ENCODE results near the gene HCFC2. TPM values are rescaled to one million over a fixed set of nuclear protein-coding genes. Genes with fewer than 3 reads are reported as not detected.
"Not testable (repeated sequence)": the region's sequence is repeated elsewhere in the genome, so short reads cannot be mapped to it uniquely, and the experiment has no call there.

Gene HCFC2
- 11.4 to 14.8 TPM (median 13.8 TPM) in 3 replicates for total RNA-seq

GRCh38 chr12:104064031-104064841, at the start of gene HCFC2:
Gene HCFC2 (plus strand): TSS chr12:104064531. CDS start chr12:104064561, 30 bp downstream.
- DNase-seq (ENCODE audit: low spot score in 2 of 2, unreplicated experiment in 2 of 2), result peak; percentile 81 to 88
- H3K27ac Mint-ChIP-seq, result peak within 1 kb of the TSS; percentile 89
- TF ChIP-seq, protein P1, sequence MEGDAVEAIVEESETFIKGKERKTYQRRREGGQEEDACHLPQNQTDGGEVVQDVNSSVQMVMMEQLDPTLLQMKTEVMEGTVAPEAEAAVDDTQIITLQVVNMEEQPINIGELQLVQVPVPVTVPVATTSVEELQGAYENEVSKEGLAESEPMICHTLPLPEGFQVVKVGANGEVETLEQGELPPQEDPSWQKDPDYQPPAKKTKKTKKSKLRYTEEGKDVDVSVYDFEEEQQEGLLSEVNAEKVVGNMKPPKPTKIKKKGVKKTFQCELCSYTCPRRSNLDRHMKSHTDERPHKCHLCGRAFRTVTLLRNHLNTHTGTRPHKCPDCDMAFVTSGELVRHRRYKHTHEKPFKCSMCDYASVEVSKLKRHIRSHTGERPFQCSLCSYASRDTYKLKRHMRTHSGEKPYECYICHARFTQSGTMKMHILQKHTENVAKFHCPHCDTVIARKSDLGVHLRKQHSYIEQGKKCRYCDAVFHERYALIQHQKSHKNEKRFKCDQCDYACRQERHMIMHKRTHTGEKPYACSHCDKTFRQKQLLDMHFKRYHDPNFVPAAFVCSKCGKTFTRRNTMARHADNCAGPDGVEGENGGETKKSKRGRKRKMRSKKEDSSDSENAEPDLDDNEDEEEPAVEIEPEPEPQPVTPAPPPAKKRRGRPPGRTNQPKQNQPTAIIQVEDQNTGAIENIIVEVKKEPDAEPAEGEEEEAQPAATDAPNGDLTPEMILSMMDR (IDR thresholded peaks at IDR 0.05; ENCODE audit: unreplicated experiment), result no peak
- H3K4me1 Mint-ChIP-seq, result peaks cover 12% of the 10 kb centered on the region
- H3K4me3 Mint-ChIP-seq, result peak within 1 kb of the TSS; percentile 97
- H3K27me3 Mint-ChIP-seq (ENCODE audit: low read depth), result peaks cover 29% of the 10 kb centered on the region
- peaks cover 6% of the 10 kb centered on the region for H3K36me3 Mint-ChIP-seq
- H3K9me3 Mint-ChIP-seq, result no peaks in the 10 kb centered on the region

- peaks cover 38% of the 10 kb centered on the region for H3K27me3 Mint-ChIP-seq (ENCODE audit: low read depth)
- H3K27ac Mint-ChIP-seq; DNase-seq (ENCODE audit: low spot score in 2 of 2, unreplicated experiment in 2 of 2); H3K4me3 Mint-ChIP-seq; H3K4me1 Mint-ChIP-seq; H3K36me3 Mint-ChIP-seq; H3K9me3 Mint-ChIP-seq: not testable (repeated sequence)
These were observed 42.5 kb upstream of the HCFC2 start for GRCh38 chr12:104021862-104022261.

DNA sequence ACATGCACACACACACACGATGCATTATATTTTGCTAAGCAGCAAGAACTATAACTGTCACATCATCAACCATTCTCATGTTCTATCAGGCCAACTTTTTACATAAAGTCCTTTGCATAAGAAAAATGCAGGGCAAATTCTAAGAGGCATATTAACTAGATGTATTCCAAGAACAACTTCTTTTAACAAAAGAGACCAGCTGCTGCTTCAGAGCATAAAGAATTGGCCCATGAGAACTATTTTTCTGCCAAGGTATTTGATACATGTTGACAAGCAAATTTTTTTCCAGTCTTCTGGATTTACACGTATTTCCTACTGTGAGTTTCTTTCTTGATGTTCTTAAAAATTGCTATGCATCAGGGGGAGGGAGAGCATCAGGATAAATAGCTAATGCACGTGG, 41.5 kb upstream of the HCFC2 start:
- Mint-ChIP-seq H3K36me3 (no peaks in the 10 kb centered on the region), H3K27me3 (ENCODE audit: low read depth) (peaks cover 38% of the 10 kb centered on the region), H3K4me3 (no peak overlapping the region), H3K27ac (no peak overlapping the region), H3K9me3 (peaks cover 7% of the 10 kb centered on the region), H3K4me1 (peaks cover 5% of the 10 kb centered on the region)
- DNase-seq (ENCODE audit: low spot score in 2 of 2, unreplicated experiment in 2 of 2), result no peak
- TF ChIP-seq, protein P1 (IDR thresholded peaks at IDR 0.05; ENCODE audit: unreplicated experiment), result no peak

DNA sequence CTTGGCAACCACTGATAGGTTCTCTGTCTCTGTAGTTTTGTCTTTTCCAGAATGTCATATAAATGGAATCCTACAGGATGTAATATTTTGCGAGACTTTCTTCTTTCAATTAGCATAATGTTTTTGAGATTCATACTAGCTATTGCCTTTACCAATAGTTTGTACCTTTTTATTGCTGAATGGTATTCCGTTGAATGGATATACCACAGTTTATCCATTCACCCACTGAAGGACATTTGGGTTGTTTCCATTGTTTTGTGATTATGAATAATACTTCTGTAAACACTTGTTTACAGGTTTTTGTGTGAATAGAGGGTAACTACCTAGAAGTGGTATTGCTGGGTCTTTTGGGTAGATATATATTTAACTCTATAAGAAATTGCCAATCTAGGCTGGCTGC, 40.6 kb upstream of the HCFC2 start:
- DNase-seq (ENCODE audit: low spot score in 2 of 2, unreplicated experiment in 2 of 2), result no peak
- peaks cover 39% of the 10 kb centered on the region for H3K27me3 Mint-ChIP-seq (ENCODE audit: low read depth)
- H3K27ac Mint-ChIP-seq, result no peak overlapping the region
- TF ChIP-seq, protein P1 (IDR thresholded peaks at IDR 0.05; ENCODE audit: unreplicated experiment), result no peak
- H3K4me1 Mint-ChIP-seq, result peaks cover 6% of the 10 kb centered on the region
- H3K9me3 Mint-ChIP-seq, result peaks cover 7% of the 10 kb centered on the region
- H3K4me3 Mint-ChIP-seq, result no peak overlapping the region
- no peaks in the 10 kb centered on the region for H3K36me3 Mint-ChIP-seq

DNA sequence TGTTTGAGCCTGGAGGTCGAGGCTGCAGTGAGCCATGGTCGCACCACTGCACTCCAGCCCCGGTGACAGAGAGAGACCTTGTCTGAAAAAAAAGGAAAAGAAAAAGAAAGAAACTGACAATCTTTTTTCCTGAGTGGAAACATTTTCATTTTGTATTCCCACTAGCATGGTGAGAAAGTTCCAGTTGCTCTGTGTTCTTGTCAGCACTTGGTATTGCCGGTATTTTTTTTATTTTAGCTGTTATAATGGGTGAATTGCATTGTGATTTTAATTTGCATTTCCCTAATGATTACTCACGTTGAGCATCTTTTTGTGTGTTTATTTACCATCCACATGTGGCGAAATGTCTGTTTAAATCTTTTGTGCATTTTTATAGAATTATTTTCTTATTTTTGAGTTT, 40.0 kb upstream of the HCFC2 start:
- peaks cover 42% of the 10 kb centered on the region for H3K27me3 Mint-ChIP-seq (ENCODE audit: low read depth)
- TF ChIP-seq, protein P1 (IDR thresholded peaks at IDR 0.05; ENCODE audit: unreplicated experiment), result no peak
- peaks cover 6% of the 10 kb centered on the region for H3K4me1 Mint-ChIP-seq
- H3K36me3 Mint-ChIP-seq, result no peaks in the 10 kb centered on the region
- H3K27ac Mint-ChIP-seq, result no peak overlapping the region
- H3K9me3 Mint-ChIP-seq, result peaks cover 7% of the 10 kb centered on the region
- no peak overlapping the region for H3K4me3 Mint-ChIP-seq
- no peak for DNase-seq (ENCODE audit: low spot score in 2 of 2, unreplicated experiment in 2 of 2)

GRCh38 chr12:104025771-104026170, 38.6 kb upstream of the HCFC2 start:
- TF ChIP-seq, protein P1 (IDR thresholded peaks at IDR 0.05; ENCODE audit: unreplicated experiment), result no peak
- H3K36me3 Mint-ChIP-seq, result no peaks in the 10 kb centered on the region
- H3K9me3 Mint-ChIP-seq, result peaks cover 7% of the 10 kb centered on the region
- H3K4me1 Mint-ChIP-seq, result peaks cover 6% of the 10 kb centered on the region
- no peak overlapping the region for H3K27ac Mint-ChIP-seq
- H3K27me3 Mint-ChIP-seq (ENCODE audit: low read depth), result peaks cover 29% of the 10 kb centered on the region
- no peak for DNase-seq (ENCODE audit: low spot score in 2 of 2, unreplicated experiment in 2 of 2)
- H3K4me3 Mint-ChIP-seq, result no peak overlapping the region
